Measurements from ENCODE around the gene TEX101.
"Not testable (repeated sequence)": the region's sequence is repeated elsewhere in the genome, so short reads cannot be mapped to it uniquely, and the experiment has no call there.

Gene TEX101

DNA sequence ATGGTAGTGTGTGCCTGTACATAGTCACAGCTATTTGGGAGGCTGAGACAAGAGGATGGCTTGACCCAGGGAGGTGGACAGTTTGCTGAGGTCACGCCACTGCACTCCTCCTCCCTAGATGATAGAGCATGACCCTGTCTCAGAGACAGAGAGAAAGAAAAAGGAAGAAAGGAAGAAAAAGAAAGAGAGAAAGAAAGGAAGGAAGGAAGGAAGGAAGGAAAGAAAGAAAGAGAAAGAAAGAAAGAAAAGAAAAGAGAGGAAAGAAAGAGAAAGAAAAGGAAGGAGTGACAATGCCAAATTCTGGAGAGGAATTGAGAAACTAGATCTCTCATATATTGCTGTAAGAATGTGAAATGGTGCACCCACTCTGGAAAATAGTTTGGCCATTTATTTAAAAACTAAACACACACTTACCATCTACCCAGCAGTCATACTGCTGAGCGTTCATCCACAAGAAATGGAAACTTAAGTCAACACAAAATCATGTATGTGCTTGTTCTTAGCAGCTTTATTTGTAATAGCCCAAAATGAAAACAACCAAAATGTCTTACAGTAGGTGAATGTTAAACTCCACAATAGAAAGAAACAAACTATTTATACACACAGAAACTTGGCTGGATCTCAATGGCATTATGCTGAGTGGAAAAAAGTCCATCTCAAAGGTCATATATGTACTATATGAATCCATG is 7.5 kb downstream of the TEX101 start:
- DNase-seq = no peak

DNA sequence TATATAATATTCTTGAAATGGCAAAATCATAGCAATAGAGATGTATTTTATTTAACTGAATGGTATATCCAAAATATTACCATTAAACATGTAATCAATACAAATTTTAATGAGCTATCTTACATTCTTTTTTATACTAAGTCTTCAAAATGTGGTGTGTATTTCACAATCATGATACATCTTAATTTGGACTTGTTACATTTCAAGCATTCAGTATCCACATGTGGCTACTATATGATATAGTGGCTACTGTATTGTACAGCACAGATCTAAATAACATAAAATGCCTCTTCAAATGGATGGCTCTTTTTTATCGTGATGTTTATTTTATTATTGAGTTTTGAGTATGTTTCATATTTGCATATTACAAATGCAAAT is 8.0 kb downstream of the TEX101 start:
- DNase-seq = no peak

DNA sequence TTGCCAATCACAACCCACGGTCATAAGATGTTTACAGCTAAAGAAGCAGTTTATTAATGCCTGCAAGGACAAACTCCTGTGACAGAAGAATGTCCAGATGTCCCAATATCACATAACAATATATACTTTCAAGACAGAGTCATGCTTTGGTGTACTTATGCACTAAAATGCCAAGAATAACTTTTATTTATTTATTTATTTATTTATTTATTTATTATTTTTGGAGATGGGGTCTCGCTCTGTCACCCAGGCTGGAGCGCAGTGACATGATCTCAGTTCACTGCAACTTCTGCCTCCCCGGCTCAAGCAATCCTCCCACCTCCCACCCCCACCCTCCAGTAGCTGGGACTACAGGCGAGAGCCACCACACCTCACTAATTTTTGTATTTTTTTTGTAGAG is 9.1 kb downstream of the TEX101 start:
- no peak for DNase-seq

DNA sequence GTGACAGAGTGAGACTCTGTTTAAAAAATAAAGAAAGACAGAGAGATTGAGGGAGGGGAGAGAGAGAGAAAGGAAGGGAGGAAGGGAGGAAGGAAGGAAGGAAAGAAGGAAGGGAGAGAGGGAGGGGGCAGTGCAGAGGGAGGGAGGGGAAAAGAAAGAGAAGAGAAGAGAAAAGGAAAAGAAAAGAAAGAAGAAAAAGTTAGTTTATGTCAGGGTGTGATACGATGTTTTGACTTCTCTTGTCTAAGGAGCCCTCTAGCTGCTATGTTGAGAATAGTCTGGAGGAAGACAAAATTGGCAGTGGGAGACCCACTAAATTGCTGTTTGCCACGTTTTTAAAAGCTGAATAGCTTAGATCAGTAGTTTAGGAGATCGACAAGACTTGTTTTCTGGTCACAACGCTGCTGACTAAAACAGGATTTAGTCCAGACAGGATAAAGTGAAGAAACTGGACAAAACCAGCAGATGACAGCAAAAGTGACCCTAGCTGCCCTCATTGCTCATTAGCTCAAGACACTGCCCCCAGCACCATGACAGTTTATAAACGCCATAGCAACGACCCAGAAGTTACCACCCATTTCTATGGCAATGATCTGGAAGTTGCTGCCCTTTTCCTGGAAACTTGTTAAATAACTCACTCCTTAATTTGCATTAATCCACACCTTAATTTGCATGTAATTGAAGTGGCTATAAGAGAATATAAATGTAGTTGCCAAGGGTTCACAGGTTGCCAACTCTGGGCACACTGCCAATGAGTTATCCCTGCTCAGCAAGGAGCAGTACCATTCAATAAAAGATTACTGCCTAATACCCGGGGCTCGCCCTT is 11.1 kb downstream of the TEX101 start:
- no peak for DNase-seq

DNA sequence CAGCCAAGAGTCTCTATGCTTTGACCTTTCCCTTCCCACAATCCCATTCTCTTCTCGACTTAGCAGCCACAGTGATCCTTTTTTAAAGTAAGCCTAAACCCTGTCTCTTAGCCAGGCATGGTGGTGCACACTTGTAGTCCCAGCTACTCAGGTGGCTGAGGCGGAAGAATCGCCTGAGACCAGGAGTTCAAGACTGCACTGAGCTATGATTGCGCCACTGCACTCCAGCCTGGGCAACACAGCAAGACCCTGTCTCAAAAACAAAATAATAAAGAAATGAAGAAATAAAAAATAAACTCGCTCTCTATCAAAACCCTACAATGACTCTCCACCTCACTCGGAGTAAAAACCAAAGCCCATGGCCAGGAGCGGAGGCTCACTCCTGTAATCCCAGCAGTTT is 14.7 kb downstream of the TEX101 start:
- no peak for DNase-seq

DNA sequence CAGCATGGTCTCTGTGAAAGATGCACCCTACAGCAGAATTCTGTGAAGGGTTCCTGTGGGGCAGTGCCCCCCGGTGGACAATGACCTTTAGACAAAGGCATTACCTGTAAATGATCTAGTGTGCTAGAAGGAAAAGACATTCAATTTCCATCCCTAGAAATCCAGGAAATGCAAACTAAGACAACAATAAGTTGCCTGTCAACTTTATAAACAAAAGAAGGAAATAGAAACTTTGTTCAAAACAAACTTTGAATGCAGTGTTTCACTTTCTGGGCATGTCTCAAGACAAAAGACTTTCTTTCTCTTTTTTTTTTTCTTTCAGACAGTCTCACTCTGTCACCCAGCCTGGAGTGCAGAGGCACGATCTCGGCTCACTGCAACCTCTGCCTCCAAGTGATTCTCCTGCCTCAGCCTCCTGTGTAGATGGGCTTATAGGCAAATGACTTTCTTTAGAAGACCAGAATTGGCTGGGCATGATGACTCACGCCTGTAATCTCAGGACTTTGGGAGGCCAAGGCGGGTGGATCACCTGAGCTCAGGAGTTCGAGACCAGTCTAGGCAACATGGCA is 15.5 kb downstream of the TEX101 start:
- DNase-seq = no peak

DNA sequence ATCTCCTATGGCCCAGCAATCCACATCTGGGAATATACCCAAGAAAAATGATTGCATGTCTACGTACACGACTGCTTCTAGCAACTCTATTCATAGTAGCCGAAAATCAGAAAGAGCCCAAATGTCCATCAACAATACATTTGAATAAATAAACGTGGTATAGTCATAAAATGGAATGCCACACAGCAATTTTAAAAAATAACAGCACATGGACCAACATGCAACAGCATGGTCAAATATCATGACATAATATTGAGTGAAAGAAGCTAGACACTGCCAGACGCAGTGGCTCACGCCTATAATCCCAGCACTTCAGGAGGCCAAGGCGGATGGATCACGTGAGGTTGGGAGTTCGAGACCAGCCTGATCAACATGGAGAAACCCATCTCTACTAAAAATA is 16.3 kb downstream of the TEX101 start:
- DNase-seq = no peak

DNA sequence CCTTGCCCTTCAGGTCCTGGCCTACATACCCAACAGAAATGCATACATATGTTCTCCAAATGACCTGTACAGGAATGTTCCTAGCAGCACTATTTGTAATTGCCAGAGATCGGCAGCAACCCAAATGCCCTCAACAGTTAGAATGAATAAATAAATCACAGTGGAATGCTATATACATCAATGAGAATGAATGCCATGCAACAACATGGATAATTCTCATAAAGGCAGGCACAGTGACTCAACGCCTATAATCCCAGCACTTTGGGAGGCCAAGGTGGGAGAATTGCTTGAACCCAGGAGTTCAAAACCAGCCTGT is 18.6 kb downstream of the TEX101 start:
- no peak for DNase-seq

DNA sequence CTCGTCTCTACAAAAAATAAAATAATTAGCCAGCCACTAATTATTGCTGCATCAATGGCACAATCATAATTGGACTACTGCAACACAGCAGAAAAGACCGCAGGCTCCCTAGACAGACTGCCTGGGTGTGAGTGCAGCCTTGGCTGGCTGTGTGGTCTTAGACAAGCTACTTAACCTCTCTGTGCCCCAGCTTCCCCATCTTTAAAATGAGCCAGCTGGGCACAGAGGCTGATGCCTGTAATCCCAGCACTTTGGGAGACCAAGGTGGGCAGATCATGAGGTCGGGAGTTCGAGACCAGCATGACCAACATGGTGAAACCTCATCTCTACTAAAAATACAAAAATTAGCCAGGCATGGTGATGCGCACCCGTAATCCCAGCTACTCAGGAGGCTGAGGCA is 19.0 kb downstream of the TEX101 start:
- DNase-seq = no peak

DNA sequence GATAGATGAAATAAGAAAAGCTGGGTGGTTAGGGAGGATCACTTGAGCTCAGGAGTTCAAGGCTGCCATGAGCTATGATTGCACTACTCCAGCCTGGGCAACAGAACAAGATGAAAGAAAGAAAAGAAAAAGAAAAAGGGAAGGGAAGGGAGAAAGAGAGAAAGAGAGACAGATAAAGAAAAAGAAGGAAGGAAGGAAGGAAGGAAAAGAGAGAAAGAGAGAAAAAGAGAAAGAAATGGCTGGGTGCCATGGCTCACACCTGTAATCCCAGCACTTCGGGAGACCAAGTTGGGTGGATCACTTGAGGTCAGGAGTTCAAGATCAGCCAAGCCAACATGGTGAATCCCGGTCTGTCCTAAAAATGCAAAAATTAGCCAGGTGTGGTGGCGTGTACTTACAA is 21.1 kb downstream of the TEX101 start:
- no peak for DNase-seq

DNA sequence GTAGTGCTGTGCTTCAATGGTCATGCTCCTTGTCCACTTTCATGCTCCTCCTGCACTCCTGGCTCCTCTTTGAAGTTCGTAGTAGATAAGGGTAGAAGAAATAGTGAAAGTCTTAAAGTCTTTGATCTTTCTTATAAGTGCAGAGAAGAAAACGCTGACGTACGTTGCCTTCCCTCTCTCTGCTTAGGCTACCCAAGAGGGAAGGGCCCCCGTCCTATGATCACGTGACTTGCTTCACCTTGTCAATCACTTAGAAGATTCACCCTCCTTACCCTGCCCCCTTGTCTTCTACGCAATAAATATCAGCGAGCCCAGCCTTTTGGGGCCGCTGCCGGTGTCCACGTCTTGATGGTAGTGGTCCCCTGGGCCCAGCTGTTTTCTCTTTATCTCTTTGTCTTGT is 22.6 kb downstream of the TEX101 start:
- not testable (repeated sequence) for DNase-seq

DNA sequence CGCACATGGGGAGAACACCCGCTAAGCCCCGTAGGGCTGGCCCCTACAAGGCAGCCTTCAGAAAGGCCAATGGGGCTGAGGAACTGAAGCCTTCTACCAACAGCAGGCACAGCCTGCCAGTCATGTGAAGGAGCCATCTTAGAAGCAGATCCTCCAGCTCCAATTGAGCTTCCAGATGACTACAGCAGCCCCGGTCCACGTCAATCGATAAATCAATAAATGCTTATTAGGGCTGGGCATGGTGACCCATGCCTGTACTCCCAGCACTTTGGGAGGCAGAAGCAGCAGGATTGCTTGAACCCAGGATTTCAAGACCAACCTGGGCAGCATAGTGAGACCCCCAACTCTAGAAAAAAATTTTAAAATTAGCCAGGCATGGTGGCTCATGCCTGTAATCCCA is 23.0 kb downstream of the TEX101 start:
- no peak for DNase-seq

DNA sequence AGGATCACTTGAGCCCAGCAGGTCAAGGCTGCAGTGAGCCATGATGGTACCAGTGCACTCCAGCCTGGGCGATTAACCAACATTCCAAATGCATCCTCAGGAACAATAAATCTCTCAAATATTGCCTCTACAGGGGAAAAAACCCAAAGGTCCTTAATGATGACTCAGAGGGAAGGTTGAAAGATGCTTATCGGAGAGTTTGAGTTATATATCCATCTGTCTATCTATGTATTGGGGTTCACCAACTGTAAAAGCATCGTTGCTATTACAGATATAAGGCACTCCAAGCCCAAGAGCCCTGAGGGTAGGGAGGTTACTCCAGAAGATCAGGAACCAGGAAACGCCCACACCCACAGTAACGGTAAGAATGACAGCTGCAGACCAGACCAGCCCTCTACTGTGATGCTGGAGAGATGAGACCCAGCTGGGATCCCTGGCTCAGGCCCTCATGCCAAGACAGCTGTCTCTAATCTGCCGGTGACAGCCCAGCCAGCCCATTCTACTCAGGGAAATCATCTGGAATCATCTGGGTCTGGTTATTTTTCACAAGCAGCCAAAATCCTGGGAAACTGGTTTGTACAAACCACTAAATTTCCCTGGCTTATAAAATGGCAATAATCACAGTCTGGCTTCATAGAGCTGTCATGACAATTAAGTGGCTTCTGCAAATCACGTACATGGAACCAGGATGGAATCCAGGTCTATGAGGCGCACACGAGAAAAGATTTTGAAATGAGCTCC is 23.8 kb downstream of the TEX101 start:
- no peak for DNase-seq

DNA sequence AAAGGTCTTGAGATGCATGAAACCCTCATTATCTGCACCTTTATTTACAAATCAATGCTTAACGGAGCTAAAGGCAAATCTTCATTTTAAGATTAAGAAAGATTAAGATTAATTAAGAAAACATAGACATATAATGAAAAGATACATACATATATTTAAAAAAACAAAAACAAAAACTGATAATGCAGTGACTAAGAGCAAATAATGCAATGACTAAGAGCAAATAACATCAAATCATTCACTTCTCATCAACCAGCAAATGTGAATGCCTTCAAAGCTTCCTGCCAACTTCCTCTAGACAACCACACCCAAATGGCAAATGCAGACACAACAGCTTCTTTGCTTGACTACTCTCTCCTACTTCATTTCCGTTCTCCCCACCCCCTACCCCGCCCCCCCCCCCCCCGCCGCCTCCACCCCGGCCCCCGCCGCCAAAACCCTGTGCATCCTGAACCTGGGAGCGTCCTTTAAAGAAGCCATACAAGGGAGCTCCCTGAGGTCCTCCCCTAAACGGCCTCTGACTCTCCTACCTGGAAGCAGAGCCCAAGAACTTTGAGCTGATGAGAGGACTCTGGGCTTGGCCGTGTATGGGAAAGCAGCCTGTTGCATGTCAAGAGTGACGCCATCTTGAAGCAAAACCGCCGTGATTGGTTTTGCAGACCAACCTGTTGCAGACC is 24.5 kb downstream of the TEX101 start:
- DNase-seq = no peak

DNA sequence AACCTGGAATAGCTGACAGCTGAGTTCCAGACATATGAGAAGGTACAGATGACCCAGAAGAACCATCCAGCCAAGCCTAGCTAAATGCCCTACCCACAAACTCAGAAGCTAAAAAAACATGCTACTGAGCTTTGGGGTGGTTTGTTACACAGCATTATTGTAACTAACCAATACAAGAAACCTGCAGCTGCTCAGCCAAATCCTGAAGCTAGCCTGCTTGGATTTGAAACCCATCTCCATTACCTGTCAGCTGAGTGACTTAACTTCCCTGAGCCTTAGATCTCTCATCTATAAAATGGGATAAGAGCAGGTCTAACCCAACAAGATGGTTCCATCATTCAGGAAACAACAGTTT is 25.0 kb downstream of the TEX101 start:
- no peak for DNase-seq

DNA sequence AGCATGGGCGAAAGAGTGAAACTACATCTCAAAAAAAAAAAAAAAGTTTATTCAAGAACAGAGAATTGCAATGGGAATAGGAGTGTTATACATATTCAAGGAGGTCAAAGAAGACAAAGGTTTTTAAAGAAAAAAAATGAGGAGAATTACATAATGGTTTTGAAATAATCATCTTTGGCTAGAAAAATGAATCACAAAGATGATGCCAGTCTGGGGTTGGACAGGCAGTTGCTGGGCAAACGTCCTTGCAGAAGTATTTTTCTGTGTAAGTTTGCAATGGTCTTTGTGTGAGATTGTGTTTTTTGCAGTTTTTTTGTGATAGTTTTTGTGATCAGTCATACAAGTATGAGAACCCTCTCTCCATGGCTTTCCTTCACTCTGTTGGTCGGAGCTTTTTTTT is 27.0 kb downstream of the TEX101 start:
- no peak for DNase-seq

DNA sequence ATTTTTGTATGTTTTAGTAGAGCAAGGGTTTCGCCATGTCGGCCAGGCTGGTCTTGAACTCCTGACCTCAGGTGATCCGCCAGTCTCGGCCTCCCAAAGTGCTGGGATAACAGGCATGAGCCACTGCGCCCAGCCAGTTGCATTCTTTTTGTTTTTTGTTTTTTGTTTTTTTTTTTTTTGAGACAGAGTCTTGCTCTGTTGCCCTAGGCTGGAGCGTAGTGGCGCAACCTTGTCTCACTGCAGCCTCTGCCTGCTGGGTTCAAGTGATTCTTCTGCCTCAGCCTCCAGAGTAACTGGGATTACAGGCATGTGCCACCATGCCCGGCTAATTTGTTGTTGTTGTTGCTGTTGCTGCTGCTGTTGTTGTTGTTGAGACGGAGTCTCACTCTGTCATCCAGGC is 29.4 kb downstream of the TEX101 start:
- not testable (repeated sequence) for DNase-seq

DNA sequence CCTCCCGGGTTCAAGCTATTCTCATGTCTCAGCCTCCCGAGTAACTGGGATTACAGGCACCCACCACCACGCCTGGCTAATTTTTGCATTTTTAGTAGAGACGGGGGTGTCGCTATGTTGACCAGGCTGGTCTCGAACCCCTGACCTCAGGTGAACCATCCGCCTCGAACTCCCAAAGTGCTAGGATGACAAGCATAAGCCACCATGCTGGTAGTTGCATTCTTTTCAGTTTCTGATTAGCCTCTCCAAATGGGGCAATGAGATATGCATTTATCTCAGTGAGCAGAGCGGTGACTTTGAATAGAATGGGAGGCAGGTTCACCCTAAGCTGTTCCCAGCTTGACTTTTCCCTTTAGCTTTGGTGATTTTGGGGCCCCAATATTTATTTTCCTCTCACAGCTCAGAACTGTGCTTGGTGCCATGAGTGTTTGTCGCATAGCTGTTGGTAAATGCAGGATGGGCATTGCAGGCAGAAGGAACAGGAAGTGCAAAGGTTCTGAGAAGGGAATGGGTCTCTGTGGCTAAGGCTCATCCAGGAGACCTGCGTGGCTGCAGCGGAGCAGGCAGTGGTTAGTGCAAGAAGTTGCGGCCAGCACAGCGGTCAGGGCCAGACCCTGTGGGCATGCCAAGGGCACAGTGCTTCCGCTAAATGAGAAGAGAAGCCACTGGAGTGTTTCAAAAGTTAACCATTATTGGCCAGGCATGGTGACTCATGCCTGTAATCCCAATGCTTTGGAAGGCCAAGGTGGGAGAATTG is 30.0 kb downstream of the TEX101 start:
- no peak for DNase-seq

DNA sequence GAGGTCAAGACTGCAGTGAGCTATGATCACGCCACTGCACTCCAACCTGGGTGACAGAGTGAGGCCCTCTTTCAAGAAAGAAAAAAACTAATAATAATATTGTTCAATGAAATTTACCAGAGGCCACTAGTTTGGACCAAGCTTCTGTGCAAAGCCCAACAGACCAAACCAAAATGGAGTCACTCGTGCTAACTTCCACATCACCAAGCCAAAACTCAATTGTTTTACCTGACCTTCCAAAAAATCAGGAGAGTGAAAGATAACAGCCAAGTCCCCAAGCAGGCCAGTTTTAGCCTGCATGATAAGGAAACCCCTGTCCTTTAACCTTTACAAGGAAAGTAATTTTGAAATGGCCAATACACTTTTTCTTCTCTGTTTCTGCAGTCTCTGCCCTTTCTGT is 30.7 kb downstream of the TEX101 start:
- DNase-seq = no peak

DNA sequence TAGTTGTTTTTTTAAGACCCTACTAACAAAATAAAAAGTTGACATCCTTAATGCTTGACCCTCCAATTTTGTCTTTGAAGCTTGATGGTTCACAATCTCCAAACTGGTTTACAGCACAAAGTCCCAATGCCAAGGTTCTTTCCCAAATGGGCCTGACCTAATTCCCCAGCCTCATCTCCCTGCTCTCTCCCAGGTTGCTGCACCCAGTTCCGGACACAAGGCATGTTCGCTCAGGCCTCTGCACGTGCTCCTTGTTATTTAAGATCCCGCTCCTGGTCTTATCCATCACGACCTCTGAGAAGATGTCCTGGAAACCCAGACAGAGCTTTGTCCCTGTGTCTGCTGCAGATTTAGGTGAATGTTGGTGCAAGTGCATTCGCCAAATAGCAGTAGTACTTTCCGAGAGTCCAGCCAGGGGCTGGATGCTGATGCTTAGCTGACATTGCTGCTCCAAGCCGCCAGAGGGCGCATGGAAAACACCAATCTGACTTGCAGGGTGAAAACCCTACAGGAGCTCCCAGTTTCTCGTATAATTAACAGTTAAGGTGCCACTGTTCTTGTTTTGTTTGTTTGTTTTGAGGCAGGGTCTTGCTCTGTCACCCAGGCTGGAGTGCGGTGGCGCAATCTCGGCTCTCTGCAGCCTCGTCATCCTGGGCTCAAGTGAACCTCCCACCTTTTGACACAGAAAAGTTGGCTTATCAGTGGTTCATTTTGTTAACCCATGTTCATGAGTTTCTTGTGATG is 32.2 kb downstream of the TEX101 start:
- DNase-seq = no peak

DNA sequence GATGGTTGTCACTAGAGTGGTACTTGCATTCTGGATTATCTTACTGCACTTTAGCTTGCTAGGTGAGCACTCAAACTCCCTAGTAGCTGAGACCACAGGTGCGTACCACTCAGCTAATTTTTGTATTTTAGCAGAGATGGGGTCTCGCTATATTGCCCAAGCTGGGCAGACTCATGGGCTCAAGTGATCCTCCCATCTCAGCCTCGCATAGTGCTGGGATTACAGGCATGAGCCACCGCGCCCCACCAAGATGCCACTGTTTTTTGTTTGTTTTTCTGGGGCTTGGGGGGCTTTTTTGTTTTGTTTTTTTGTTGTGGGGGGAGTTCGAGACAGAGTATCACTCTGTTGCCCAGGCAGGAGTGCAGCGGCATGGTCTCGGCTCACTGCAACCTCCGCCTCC is 33.0 kb downstream of the TEX101 start:
- DNase-seq = no peak

DNA sequence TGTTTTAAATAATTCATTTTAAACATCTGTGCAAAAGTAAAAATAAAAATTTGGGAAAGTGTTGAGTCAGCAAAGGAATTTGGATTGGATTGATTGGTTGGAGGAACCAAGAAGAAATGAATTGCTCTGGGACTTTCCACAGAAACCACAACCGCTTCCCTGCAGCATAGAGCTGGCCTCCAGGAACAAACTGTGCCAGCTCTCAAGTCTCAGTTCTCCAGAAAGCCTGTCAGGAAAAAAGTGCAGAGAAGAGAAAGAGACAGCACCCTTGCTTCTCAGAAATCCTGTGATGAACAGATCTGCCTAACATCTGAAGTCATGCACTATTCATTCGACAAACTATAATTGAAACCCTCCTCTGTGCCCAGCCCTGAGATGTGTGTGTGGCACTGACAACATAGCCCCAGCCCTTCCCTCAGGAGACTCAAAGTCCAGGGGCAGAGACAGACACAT is 35.9 kb downstream of the TEX101 start:
- no peak for DNase-seq
